NCI-H748 treated with DMSO at 0.1 percent for 48 hours (cell line): Measurements from ENCODE around the gene NAGLU.
"Not testable (repeated sequence)": the region's sequence is repeated elsewhere in the genome, so short reads cannot be mapped to it uniquely, and the experiment has no call there.

Source experiments
- DNase-seq: peaks from one replicate; lab custom pipeline; 2025; lab: John Stamatoyannopoulos, UW

NAGLU gene

GRCh38 chr17:42521666-42522262, 14.3 kb upstream of the NAGLU start:
- DNase-seq: no peak

GRCh38 chr17:42522263-42522790, 13.7 kb upstream of the NAGLU start:
- no peak for DNase-seq

- DNase-seq: no peak
Measured at GRCh38 chr17:42522798-42523278, 13.2 kb upstream of the NAGLU start.

- no peak for DNase-seq
Measured at GRCh38 chr17:42525221-42525620, 10.8 kb upstream of the NAGLU start.

GRCh38 chr17:42526031-42526444, 10.0 kb upstream of the NAGLU start:
- no peak for DNase-seq

- DNase-seq: no peak
Measured at GRCh38 chr17:42527932-42528331, 8.1 kb upstream of the NAGLU start.

GRCh38 chr17:42529061-42529460, 7.0 kb upstream of the NAGLU start:
- DNase-seq: no peak

GRCh38 chr17:42530952-42531454, 5.0 kb upstream of the NAGLU start:
- peak; percentile 49 for DNase-seq

GRCh38 chr17:42531455-42532354, 4.3 kb upstream of the NAGLU start:
- DNase-seq: peak; percentile 32

- no peak for DNase-seq
Measured at GRCh38 chr17:42535155-42536047, 640 bp upstream of the NAGLU start.

- peak; percentile 61 for DNase-seq
Measured at GRCh38 chr17:42536372-42537155, 523 bp downstream of the NAGLU start.

GRCh38 chr17:42537156-42537805, 1.2 kb downstream of the NAGLU start:
- no peak for DNase-seq

GRCh38 chr17:42537826-42538451, 1.9 kb downstream of the NAGLU start:
- no peak for DNase-seq

GRCh38 chr17:42538482-42538881, 2.4 kb downstream of the NAGLU start:
- no peak for DNase-seq

- not testable (repeated sequence) for DNase-seq
Measured at GRCh38 chr17:42540558-42540957, 4.5 kb downstream of the NAGLU start.

GRCh38 chr17:42541041-42541833, 5.2 kb downstream of the NAGLU start:
- DNase-seq: no peak

- DNase-seq: no peak
Measured at GRCh38 chr17:42543190-42544079, 7.4 kb downstream of the NAGLU start.

- no peak for DNase-seq
Measured at GRCh38 chr17:42544874-42545283, 8.8 kb downstream of the NAGLU start.
